Chondrocyte (in vitro differentiated cells): ENCODE measurements around the gene MCCD1. TPM values are rescaled to one million over a fixed set of nuclear protein-coding genes. Genes with fewer than 3 reads are reported as not detected.

Experiments
- DNase-seq: peaks from one replicate; pipeline ENCODE4 v3.0.0; 2021; ENCODE audit warnings: mixed read lengths, low spot score
- H3K27ac Mint-ChIP-seq: one replicate; pipeline ENCODE4 v1.8.0; 2021; ENCODE audit warnings: mild to moderate bottlenecking, moderate library complexity, mixed read lengths; ENCODE audit not compliant: unreplicated experiment
- H3K27me3 Mint-ChIP-seq: 2 replicates; pipeline ENCODE4 v1.8.0; 2021; ENCODE audit warnings: low read depth, mixed read lengths
- H3K36me3 Mint-ChIP-seq: 2 replicates; pipeline ENCODE4 v1.8.0; 2021; ENCODE audit warnings: low read depth, mixed read lengths
- H3K4me1 Mint-ChIP-seq: 2 replicates; pipeline ENCODE4 v1.8.0; 2021; ENCODE audit warnings: low read depth, mild to moderate bottlenecking, mixed read lengths
- H3K4me3 Mint-ChIP-seq: one replicate; pipeline ENCODE4 v1.8.0; 2021; ENCODE audit warnings: mild to moderate bottlenecking, moderate library complexity, mixed read lengths; ENCODE audit not compliant: unreplicated experiment
- H3K9me3 Mint-ChIP-seq: 2 replicates; pipeline ENCODE4 v1.8.0; 2021; ENCODE audit warnings: low read depth, mixed read lengths
- total RNA-seq: library from RNA; stranded (reverse); gene quantifications from 3 replicates; pipeline ENCODE4 v1.2.1, GENCODE V29; 2021
- TF ChIP-seq, protein P1 (sequence below): fragments of 200-600 bp; sonication (generic); IDR thresholded peaks from 2 replicates; pipeline ENCODE4 v1.5.0; 2021; ENCODE audit warnings: antibody characterized with exemption, mild to moderate bottlenecking, moderate library complexity

Gene MCCD1
- total RNA-seq, 1 donor from 2014 or later: not detected

DNA sequence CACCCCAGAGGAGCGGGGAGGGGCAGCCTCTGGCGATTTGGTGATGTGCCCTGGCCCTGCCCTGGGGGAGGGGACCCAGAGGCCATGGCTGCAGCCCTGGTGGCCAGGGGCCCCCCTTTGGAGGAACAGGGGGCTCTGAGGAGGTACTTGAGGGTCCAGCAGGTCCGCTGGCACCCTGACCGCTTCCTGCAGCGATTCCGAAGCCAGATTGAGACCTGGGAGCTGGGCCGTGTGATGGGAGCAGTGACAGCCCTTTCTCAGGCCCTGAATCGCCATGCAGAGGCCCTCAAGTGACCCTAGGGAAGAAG lies 29.5 kb downstream of the MCCD1 start:
- no peaks in the 10 kb centered on the region for H3K9me3 Mint-ChIP-seq
- H3K27me3 Mint-ChIP-seq: no peaks in the 10 kb centered on the region
- H3K36me3 Mint-ChIP-seq: peaks cover 22% of the 10 kb centered on the region
- TF ChIP-seq, protein P1, sequence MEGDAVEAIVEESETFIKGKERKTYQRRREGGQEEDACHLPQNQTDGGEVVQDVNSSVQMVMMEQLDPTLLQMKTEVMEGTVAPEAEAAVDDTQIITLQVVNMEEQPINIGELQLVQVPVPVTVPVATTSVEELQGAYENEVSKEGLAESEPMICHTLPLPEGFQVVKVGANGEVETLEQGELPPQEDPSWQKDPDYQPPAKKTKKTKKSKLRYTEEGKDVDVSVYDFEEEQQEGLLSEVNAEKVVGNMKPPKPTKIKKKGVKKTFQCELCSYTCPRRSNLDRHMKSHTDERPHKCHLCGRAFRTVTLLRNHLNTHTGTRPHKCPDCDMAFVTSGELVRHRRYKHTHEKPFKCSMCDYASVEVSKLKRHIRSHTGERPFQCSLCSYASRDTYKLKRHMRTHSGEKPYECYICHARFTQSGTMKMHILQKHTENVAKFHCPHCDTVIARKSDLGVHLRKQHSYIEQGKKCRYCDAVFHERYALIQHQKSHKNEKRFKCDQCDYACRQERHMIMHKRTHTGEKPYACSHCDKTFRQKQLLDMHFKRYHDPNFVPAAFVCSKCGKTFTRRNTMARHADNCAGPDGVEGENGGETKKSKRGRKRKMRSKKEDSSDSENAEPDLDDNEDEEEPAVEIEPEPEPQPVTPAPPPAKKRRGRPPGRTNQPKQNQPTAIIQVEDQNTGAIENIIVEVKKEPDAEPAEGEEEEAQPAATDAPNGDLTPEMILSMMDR: no peak
- no peak overlapping the region for H3K4me3 Mint-ChIP-seq
- peak overlapping the region; percentile 22 for H3K27ac Mint-ChIP-seq
- DNase-seq: no peak
- H3K4me1 Mint-ChIP-seq: peaks cover 34% of the 10 kb centered on the region

DNA sequence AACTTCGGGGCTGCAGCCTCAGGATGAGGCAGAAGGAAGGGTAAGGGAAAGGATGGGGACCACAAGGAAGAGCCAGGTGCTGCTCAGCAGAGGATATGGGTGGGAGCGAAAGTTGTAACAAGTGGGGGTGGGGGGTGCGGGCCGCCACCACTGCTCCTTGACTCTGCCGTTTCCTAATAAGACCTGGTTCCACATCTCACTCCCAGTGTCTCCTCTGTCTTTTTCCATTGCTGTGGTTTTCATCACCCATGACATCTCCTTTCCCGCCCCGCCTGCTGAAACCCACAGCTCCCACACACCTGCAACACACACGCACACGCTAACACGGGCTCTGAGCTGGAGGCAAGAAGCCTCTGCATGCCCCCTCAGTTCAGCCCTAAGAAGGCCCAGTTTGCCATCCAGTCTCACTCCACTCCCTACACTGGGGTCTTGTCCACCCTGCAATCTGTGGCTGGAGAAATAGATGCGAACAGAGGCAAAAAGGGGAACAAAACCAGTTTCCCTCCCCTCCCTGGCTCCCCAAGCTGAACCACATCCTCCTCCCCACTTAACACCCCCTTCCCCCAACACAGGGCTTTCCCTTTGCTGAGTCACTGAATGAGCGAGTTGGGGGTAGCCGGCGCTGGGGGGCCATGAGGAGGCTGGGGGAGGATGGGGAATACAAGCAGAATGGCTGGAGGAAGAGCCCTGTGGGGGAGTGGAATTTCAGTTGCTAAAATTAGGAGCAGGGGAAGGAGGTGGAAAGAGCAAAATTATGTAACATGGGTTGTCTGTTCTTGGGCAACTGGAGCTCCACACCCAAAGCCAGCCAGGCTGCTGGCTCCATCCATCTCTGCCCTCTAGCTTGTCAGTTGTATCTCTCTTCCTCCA lies 30.1 kb downstream of the MCCD1 start:
- Mint-ChIP-seq H3K4me3 (no peak overlapping the region), H3K9me3 (no peaks in the 10 kb centered on the region), H3K36me3 (peaks cover 22% of the 10 kb centered on the region), H3K27ac (peak overlapping the region; percentile 17), H3K27me3 (no peaks in the 10 kb centered on the region), H3K4me1 (peaks cover 34% of the 10 kb centered on the region)
- TF ChIP-seq, protein P1: no peak
- peak; percentile 64 for DNase-seq

DNA sequence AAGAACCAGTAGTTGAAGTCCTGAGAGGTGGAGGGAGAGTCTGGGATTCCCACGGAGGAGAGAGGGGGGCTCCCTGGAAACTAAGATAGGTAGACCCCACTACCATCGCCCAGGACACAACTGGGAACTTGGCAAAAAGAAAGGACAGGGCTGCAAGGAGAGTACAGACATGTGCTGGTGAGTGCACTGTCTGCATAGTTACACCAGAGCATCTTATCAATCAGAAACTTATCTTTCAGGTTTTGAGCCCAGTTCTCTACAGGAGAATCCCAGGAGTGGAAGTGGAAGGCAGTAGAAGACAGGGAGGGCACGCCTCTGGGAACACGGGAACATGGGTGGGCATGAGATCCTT lies 30.8 kb downstream of the MCCD1 start:
- peak; percentile 2 for DNase-seq
- TF ChIP-seq, protein P1: no peak
- Mint-ChIP-seq H3K27me3 (no peaks in the 10 kb centered on the region), H3K27ac (peak overlapping the region; percentile 86), H3K4me1 (peaks cover 31% of the 10 kb centered on the region), H3K36me3 (peaks cover 22% of the 10 kb centered on the region), H3K9me3 (no peaks in the 10 kb centered on the region), H3K4me3 (no peak overlapping the region)

DNA sequence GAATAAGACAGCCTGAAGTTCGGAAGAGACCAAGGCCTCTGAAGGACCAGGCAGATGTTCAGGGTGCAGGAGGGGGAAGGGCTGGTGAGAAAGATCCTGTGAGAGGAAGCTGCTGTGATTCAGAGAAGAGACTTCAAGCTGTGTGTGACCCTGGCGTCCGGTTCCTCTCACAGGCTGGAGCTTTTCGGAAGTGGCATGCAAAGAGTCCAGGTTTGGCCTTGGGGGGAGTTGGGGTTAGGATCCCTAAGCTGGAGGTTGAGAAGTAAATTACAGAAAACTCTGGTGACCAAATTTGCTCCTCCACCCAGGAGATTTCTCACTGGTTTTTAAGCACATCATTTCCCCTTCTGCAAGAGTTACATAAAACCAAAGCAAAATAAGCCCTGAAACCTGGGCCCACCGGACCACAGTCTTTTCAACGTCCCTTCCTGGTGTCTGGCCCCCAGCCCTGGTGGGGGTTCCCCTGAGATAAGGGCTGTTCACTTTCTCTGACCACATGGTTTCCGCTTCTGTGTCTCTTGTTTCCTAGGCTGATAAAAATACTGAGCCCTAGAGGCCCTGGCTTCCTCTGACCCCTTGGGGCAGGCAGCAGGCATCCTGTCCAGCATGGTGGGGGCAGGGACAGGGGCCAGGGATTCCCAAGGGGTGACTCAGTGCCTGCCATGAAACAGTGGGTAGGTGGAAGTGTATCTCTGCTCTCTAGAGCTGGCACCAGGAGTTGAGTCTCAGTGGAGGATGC lies 31.4 kb downstream of the MCCD1 start:
- peak; percentile 39 for DNase-seq
- peaks cover 31% of the 10 kb centered on the region for H3K4me1 Mint-ChIP-seq
- TF ChIP-seq, protein P1: no peak
- H3K36me3 Mint-ChIP-seq: peaks cover 22% of the 10 kb centered on the region
- H3K27me3 Mint-ChIP-seq: no peaks in the 10 kb centered on the region
- no peaks in the 10 kb centered on the region for H3K9me3 Mint-ChIP-seq
- H3K27ac Mint-ChIP-seq: peak overlapping the region; percentile 86
- no peak overlapping the region for H3K4me3 Mint-ChIP-seq

DNA sequence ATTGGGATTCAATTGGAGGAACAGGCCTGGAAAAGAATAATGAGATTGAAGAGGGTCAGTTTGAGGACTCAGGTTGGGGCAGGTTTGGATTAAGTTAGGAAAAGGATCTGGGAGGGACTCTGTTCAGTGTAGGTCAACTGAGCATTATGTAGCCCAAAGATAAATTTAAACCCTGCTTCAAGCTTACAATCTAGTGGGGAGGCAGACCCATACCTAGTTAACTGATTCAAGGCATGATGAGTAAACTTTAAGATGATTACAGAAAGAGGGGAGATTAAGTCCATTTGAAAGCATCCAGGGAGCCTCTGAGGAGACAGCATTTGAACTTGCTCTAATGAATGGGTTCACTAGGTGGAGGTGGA lies 31.9 kb downstream of the MCCD1 start:
- DNase-seq: no peak
- Mint-ChIP-seq H3K27me3 (no peaks in the 10 kb centered on the region), H3K4me1 (peaks cover 31% of the 10 kb centered on the region), H3K9me3 (no peaks in the 10 kb centered on the region), H3K4me3 (no peak overlapping the region), H3K27ac (peak overlapping the region; percentile 5), H3K36me3 (peaks cover 22% of the 10 kb centered on the region)
- TF ChIP-seq, protein P1: no peak
